Ishikawa (cell line): ENCODE measurements around the gene GDF10.

ENCODE experiments used
- CEBPB ChIP-seq: IDR thresholded peaks from 2 replicates; pipeline ENCODE4 v1.6.1; 2012
- CREB1 ChIP-seq: IDR thresholded peaks from 2 replicates; pipeline ENCODE4 v1.6.1; 2012; ENCODE audit warnings: low read depth
- EGR1 ChIP-seq: IDR thresholded peaks from 2 replicates; pipeline ENCODE4 v1.6.1; 2012
- EP300 ChIP-seq: IDR thresholded peaks from 2 replicates; pipeline ENCODE4 v1.6.1; 2012; ENCODE audit warnings: borderline replicate concordance
- FOXM1 ChIP-seq: IDR thresholded peaks from 2 replicates; pipeline ENCODE4 v1.6.1; 2012; ENCODE audit warnings: low read depth, borderline replicate concordance
- MAX ChIP-seq: IDR thresholded peaks from 2 replicates; pipeline ENCODE4 v1.6.1; 2012
- NFIC ChIP-seq: IDR thresholded peaks from 2 replicates; pipeline ENCODE4 v1.6.1; 2012
- RAD21 ChIP-seq: IDR thresholded peaks from 2 replicates; pipeline ENCODE4 v1.6.1; 2012; ENCODE audit warnings: low read depth
- TAF1 ChIP-seq: IDR thresholded peaks from 2 replicates; pipeline ENCODE4 v1.6.1; 2012; ENCODE audit warnings: low read depth, mild to moderate bottlenecking
- TCF12 ChIP-seq: IDR thresholded peaks from 2 replicates; pipeline ENCODE4 v1.6.1; 2012; ENCODE audit warnings: low read depth
- TEAD4 ChIP-seq: IDR thresholded peaks from 2 replicates; pipeline ENCODE4 v1.6.1; 2012
- USF1 ChIP-seq: IDR thresholded peaks from 2 replicates; pipeline ENCODE4 v1.6.1; 2012
- YY1 ChIP-seq: IDR thresholded peaks from 2 replicates; pipeline ENCODE4 v1.6.1; 2012; ENCODE audit warnings: low read depth
- ZBTB7A ChIP-seq: IDR thresholded peaks from 2 replicates; pipeline ENCODE4 v1.6.1; 2012; ENCODE audit warnings: low read depth
- TF ChIP-seq, protein P1 (sequence below): IDR thresholded peaks from 2 replicates; pipeline ENCODE4 v1.6.1; 2012; ENCODE audit warnings: low read depth, mild to moderate bottlenecking

The GDF10 gene

GRCh38 chr10:47359626-47360418 is 59.8 kb downstream of the GDF10 start:
- TF ChIP-seq, protein P1, sequence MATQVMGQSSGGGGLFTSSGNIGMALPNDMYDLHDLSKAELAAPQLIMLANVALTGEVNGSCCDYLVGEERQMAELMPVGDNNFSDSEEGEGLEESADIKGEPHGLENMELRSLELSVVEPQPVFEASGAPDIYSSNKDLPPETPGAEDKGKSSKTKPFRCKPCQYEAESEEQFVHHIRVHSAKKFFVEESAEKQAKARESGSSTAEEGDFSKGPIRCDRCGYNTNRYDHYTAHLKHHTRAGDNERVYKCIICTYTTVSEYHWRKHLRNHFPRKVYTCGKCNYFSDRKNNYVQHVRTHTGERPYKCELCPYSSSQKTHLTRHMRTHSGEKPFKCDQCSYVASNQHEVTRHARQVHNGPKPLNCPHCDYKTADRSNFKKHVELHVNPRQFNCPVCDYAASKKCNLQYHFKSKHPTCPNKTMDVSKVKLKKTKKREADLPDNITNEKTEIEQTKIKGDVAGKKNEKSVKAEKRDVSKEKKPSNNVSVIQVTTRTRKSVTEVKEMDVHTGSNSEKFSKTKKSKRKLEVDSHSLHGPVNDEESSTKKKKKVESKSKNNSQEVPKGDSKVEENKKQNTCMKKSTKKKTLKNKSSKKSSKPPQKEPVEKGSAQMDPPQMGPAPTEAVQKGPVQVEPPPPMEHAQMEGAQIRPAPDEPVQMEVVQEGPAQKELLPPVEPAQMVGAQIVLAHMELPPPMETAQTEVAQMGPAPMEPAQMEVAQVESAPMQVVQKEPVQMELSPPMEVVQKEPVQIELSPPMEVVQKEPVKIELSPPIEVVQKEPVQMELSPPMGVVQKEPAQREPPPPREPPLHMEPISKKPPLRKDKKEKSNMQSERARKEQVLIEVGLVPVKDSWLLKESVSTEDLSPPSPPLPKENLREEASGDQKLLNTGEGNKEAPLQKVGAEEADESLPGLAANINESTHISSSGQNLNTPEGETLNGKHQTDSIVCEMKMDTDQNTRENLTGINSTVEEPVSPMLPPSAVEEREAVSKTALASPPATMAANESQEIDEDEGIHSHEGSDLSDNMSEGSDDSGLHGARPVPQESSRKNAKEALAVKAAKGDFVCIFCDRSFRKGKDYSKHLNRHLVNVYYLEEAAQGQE: no peak
- no peak for TF ChIP-seq EGR1
- no peak for TF ChIP-seq MAX
- TF ChIP-seq ZBTB7A: no peak
- no peak for TF ChIP-seq TEAD4
- no peak for TF ChIP-seq FOXM1
- TF ChIP-seq TCF12: no peak
- TF ChIP-seq YY1: no peak
- TF ChIP-seq EP300: no peak
- TF ChIP-seq CEBPB: no peak
- TF ChIP-seq CREB1: no peak
- no peak for TF ChIP-seq RAD21
- no peak for TF ChIP-seq TAF1

- TF ChIP-seq RAD21 (no peak), TAF1 (no peak), CREB1 (no peak), USF1 (no peak), NFIC (no peak), YY1 (no peak), TCF12 (no peak), CEBPB (no peak), EGR1 (no peak), ZBTB7A (no peak)
These were observed 60.5 kb downstream of the GDF10 start for GRCh38 chr10:47360419-47361040.

DNA sequence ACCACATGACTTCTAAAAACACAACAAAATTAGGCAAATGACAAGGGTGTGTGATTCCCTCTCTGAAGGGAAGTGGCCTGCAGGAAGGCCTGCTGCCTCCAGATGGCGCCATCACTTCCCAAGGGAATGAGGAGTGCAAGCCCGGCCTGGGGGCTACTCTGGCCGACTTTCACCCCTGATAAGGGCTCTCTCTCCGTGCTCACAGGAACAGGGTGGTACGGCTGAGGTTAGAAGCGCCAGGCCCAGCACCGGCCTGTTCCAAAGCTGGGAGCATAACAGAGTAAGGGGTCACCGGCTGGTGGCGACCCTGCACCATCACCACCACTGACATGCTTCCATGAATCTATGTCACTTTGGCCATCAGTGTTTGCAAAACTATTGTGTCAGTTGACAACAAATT is 61.3 kb downstream of the GDF10 start:
- TF ChIP-seq USF1 (no peak), TEAD4 (no peak), FOXM1 (no peak), CREB1 (no peak), TAF1 (no peak), YY1 (no peak), TCF12 (no peak), CEBPB (no peak), NFIC (no peak), RAD21 (peak; percentile 80), EP300 (no peak), ZBTB7A (0 out of 2 replicates have a peak, but pooled peaks have one; percentile 27), EGR1 (no peak), MAX (0 out of 2 replicates have a peak, but pooled peaks have one; percentile 8)
- TF ChIP-seq, protein P1: no peak

GRCh38 chr10:47362199-47362598 is 62.2 kb downstream of the GDF10 start:
- TF ChIP-seq YY1 (0 out of 2 replicates have a peak, but pooled peaks have one; percentile 25), TEAD4 (peak; percentile 92), USF1 (no peak), NFIC (peak; percentile 67), CEBPB (no peak), RAD21 (no peak), MAX (0 out of 2 replicates have a peak, but pooled peaks have one; percentile 21), TAF1 (no peak), ZBTB7A (no peak), EGR1 (no peak), FOXM1 (0 out of 2 replicates have a peak, but pooled peaks have one; percentile 33), EP300 (peak; percentile 73), CREB1 (no peak), TCF12 (0 out of 2 replicates have a peak, but pooled peaks have one; percentile 49)
- TF ChIP-seq, protein P1: no peak
